HG03103 (cell line): Measurements from ENCODE around the gene HOXD10.

Experiments used
- ATAC-seq: cut with Tn5 transposase; IDR thresholded peaks from one replicate; pipeline ENCODE4 v1.9.1; 2021; ENCODE audit warnings: low read depth; ENCODE audit not compliant: unreplicated experiment

HOXD10 gene

DNA sequence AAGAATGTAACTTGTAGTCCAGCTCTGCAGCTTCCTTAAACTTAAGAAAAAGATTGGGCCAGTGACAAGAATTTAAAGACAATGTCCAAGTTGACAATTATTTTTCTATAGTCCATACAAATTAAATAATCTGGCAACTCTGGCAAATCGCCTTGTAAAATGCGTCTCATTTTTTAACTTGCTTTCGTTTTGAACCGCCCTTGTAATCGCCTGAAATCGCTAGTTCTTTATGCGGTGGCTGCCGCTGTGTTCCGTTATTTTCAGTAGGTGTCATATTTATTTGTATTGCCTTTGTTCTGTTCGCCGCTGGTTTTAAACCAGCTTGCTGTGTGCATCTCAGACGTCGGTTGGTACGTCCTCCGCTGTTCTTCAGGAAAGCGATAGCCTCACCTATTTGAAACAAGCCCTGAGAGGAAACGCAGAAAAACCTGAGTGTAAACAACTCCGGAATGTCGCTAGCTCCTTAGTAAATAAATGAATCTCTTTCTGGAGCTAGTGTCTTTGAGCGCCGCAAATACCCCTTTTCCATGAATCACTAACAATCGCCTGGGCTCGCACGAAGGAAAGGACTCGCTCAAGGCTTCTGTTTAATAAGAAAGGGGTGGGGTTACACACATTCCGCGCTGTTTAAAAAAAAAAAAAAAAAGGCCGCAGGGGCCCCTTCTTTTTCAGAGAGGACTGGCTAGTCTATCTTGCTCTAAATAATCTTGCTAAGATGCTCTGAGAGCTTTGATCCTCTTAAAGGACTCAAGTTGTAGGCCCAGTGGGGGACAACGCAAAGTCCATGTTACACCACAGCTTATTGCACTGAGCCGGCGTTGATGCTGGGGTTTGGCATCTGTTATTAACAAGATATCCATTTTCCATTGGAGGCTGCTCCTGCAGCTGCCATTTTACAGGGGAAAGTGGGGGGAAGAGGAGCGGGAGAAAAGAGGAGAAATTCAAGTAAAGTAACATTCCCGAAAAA is 15.9 kb downstream of the HOXD10 start:
- ATAC-seq: no peak

DNA sequence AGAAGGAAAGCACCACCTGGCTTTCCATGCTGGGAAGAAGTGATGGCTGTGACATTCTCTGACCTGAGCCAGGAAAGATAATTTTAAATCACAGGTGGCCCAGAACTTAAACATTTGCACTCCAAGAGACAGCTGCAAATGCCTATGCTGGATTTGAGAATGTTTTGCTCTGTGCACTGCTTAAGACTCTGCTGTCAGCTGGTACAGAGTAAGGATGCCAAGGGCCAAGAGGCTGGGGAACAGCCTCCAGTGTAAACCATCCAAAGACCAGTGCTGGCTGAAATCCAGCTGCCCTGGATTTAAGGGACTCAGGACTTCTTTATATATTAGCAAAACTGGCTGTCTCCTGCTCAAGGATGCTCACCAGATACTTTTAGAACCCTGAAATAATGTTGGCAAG is 16.8 kb downstream of the HOXD10 start:
- no peak for ATAC-seq

DNA sequence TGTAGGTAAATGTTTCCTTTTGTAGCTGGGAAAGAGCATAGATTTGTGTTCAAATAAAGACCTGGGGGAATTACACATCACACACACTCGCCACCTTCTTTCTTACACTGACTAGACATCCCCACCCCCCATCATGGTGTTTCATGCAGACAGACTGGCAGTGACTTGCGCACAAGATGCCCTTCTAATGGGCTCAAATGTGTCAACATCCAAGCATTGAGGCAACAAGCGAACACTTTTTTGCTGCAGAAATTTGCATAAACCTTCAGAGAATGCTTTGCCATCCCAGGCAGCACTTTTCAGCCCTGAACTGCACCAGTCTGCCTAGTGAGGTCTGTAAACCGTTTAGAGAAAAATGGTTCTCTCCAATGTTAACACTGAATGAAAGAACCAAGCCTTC is 17.5 kb downstream of the HOXD10 start:
- no peak for ATAC-seq

DNA sequence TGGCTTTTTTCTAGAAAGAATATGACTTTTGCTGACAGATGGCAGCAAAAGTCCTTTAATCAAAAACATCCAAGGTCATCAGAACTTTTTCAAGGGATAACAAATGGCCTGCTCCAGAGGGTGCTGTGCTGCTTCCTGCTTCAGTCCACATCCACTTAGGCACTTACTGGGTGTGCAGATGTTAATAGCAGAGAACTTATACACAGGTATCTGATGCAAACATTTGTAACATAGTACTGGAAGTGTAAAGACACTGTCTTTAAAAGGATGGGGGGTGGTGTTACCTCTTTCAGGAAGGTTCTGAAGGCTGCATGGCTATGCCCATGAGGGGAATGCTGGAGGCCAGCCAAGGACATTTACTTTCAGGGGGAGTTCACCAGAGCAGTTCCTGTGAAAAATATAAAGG is 18.5 kb downstream of the HOXD10 start:
- no peak for ATAC-seq

DNA sequence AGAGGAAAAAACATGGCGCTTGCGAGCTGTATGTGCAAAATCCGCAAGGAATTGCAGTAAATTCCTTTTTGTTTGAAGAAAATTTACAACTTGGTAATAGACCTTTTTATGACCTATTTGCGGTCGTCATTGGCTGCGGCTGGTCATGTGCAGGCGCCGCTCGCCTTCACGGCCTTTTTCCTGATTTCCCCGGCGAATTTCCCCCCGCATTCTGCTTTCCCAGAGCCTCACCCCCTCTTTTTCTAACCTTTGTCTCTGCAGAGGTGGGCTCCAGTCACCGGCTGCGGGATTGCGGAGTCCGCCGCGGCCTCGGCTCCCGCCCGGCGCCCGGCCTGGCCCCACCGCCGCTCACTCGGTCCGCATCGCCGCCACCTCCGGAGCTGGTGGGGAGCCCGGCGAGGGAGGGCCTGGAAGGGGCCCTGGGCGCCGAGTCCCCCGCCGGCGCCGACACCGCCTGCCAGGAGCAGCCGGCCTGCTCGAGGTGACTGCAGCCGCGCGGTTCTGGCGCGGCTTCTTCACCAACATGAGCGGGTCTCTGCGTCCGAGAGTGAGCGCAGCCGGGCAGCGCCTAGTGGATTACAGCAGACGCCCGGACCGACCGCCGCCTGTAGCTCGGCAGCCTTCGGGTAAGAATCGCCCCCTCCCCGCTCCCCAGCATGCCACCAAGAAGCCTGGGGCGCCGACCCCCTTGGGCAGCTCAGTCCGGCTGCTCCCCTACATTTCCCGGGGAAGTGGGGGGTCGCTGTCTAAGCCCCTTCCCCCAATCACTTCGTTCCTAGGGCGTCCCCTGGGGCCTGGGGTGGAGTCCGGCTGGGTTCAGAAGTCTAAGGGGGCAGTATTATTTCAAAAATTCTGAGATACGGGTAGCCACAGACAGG is 20.0 kb downstream of the HOXD10 start:
- ATAC-seq: no peak

DNA sequence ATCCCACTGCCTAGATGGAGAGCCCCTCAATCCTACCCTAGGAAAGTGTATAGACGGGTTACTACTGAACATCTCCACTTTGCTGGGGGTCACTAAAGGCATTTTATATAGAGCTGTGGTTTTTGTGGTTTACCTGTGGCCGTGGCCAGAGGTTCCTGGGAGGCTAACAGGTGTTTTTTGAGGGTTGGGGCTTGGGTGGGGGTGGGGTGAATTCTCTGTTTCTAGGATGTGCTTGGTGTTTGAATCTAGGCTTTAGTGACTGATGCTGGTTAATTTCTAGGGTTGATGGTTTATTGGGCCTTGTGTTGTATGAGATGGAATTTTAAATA is 20.6 kb downstream of the HOXD10 start:
- no peak for ATAC-seq

DNA sequence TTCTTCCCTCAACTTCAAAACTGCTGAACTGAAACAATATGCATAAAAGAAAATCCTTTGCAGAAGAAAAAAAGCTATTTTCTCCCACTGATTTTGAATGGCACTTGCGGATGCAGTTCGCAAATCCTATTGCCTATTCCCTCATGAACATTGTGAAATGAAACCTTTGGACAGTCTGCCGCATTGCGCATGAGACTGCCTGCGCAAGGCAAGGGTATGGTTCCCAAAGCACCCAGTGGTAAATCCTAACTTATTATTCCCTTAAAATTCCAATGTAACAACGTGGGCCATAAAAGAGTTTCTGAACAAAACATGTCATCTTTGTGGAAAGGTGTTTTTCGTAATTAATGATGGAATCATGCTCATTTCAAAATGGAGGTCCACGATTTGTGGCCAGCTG is 21.3 kb downstream of the HOXD10 start:
- ATAC-seq: no peak

DNA sequence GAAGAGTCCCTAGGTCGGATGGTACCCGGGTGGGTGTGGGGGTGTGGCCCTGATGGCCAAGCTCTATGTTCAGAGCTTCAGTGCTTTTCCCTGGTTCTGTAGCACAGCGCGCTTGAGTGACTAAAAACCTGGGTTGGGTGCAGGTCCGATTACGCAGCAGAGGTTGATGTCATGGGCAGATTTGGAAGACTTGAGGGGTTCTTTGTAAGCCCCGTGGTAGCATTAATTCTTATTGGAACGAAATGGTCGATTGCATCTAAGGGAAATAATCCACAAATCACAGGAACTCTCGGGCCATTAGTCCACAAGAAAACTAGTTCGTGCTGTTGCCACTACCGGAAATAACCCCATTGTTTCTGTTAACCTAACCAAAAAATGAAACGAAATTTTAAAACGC is 21.9 kb downstream of the HOXD10 start:
- ATAC-seq: no peak

DNA sequence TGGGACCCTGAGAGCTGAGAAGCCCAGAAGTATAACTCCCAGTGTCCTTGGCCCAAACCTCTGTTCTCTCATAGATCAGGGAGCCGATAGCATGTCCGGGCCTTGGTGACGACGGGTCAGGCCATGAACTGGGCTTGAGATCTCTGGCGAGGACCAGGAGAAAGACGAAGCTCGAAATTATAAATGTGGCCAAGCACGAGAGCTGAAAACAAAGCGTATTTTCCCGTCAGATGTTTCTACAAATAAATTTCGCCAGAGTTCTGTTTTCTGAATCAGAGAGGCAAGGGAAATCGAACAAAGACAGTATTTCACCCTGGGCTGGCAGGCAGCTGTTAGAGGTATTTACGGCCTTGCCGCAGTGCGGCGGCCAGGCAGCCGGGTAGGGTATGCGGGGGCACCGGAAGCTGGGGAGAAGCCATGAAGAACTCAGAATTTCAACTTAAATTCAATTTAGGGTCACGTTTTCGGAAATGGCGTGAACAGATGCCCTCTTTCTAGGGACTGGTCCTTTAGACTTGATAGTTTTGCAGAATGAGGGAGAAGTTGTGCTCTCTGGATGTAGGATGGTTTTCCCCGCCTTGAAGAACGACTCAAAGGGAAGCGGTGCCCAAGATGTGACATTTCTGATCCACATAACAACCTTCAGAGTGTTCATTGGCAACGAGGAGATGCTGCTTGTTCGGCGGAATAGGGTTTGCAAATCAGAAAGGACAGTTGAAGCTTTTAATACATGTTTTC is 22.5 kb downstream of the HOXD10 start:
- ATAC-seq: no peak

DNA sequence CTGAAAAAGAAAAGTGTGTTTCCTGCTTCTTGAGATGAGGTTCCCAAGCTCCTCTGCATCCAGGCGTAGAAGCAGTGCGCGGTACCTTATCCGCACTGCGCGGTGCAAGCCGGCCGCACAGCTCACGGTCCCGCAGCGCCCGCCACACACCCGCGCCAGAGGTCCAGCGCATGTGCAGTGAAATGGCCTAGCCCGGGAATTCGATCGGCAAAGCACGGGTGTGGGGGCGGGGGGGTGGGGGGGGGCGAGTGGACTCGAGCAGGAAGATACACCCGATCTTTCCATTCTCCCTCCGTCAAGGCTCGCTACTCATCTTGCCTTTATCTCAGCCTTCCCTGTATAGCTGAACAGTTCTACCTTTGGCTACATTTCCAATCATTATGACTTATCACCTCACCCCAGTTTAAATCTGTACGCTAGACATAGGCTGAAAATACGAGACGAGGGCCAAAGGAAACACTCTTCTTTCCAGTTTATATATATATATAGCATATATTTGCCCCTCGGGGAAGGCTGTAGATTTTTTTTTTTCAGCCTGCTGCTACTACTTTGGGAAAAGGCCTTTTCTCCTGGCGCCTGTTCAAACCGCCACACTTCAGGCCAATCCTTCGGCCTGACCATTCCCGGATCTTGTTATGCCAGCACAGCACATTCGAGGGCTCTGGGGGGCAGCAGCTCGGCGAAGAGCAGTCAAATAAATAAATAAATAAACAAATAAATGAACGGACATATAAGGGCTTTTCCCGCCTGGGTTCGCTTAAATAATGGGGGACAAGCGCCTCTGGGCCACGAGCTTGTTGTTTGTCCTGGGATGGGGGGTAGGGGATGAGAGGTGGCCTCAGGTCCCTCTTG is 23.3 kb downstream of the HOXD10 start:
- ATAC-seq: no peak

DNA sequence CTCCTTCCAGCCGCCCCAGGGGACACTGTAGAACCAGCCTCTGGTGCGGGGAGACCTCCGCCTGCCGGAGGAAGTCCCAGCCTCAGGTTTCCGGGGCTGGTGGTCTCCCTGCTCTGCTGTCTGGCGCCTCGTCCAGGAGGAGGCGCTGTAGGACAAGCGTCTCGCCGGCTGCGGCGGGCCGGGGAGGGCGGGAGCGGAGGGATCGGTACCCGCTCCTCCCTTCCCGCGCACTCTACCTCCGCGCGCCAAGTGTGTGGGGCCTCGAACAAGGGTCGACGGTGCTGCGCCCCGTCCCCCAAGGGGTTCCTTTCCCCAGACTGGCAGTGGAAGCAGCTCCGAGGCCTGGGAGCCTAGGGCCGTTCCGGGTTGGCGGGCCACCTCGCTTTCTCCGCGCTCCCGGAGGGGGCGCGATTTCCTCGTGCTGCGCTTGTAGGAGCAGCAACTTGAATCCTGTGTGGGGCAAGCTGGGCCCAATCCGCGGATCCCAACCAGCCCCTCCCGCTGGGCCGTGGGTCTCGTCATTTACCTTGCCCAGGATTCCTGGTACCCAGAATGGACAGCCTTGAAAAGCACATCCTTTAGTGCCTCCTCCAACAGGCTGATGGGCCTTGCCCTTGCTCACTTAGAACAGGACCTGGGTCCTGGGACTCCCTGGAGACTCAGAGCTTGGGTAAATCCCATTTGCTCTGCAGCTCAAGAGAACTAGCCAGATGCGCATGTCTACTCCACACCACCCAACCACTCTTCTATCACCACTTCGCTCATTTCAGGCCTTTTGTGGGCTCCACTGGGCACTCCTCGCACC is 24.1 kb downstream of the HOXD10 start:
- ATAC-seq: peak; percentile 91

DNA sequence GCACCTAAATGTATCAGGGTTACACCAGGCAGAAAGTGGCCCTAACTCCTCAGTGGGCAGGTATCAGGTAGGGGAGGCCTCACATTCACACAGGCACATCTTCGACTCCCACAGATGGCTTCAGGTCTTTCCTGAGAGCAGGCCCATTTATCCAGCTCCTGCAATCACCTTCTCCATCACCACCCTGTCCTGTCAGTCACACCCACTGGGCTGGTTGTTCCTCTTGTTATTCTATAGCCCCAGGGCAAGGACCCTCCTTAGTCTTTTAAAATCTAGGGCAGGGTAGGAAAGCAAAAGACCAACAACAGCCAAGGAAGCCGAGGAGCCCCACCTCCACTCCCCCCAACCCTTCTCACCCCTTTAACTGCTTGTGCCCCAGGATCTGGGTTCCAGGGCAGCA is 25.7 kb downstream of the HOXD10 start:
- no peak for ATAC-seq

DNA sequence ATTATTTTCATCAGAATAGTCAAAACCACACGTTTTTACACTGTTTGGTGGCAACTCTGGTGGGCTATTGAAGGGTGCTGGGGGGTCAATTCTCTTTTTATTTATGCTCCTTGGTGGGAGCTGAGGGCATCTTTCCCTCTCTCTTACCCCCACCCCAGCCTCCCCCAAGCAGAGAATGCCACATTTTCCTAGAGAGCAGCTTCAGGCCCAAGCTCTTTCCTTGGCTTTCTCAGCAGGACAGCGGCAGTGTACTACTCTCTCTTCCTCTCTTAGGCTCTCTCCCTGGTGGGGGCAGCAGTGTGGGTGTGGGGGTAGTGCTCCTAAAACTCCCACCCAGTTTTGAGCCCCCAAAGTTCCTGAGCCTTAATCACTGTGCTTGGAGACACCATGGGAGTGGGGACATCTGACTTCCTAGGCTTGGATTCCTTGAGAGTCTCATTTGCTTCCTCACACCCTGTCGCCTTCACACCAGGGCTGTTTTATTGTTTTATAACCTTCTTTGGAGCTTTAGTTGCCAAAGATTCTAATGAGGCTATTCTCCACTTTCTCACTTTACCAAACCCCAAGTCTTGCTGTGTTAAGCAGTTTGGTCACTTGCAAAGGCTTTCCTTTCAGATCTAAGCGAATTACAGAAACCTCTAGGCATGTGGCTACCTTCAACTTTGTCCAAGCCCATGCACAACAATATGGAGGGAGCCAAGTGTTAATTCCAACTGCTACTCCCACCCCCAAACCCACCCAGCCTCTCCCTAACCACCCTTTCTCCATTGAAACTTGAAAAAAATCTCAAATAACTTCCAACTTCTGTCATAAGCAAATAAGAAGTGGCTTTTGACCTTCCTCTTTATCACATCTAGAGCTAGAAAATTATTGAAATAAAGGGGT is 28.7 kb downstream of the HOXD10 start:
- no peak for ATAC-seq

DNA sequence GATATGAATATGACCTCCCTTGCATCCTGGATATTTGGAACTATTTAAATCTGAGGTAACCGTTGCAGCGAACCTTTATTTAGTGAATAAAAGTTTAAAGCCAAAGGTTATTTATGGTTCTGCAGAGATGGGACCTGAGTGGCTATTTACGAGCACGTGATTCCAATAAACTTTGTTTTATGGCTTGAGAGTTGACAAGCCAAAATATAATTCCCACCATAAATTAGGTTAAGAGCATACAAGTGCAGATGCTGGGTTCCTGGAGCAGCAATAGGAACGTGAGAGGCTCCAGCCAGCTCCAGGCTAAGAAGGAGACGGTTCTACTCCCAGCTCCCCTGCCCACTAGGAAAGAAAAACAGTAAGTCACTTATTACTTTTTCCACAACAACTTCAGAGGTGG is 29.5 kb downstream of the HOXD10 start:
- ATAC-seq: no peak

DNA sequence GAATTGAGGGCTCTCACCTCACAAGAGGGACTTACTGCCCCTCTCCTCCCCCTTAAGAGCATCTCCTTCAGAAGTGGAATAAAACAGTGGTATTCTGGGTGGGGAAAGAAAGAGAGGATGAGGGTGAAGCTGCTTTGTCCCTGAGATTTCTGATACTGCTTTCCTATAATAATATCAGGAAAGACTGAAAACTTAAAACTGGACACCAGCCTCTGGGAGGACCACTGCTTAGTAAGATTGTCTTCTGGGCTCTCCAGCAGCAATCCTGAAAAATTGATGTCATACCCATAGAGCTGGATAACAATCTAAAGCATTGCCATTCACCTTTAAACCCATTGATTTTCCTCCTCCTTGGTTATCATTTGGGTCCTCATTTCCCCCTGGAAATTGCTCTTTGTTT is 30.1 kb downstream of the HOXD10 start:
- ATAC-seq: no peak

DNA sequence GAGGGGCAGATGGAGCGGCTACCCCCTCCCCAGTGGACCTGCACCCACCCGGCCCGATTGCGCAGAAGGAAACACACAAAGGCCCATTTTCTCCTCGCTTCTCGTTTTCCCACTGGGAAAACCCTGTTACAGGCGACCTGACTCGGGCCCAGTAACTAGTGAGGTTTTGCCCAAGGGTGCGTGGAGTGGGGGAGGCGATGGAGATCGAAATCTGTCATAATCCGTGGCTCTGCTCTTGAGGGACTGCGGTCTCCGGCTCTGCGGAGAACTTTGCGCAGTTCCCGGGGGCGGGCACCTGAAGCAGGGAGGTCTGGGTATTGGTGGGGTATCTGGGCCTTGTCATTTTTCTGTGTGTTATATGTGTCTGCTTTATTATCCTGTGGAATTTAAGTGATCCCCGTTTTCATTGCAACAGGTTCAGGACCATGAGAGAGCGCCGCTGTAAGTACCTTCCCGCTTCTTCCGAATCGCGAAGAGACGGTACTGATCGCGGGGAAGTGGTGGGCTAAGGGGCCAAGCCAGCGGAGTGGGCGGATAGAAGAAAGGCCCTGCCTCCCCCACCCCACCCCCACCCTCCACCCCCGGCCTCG is 30.7 kb downstream of the HOXD10 start:
- no peak for ATAC-seq

DNA sequence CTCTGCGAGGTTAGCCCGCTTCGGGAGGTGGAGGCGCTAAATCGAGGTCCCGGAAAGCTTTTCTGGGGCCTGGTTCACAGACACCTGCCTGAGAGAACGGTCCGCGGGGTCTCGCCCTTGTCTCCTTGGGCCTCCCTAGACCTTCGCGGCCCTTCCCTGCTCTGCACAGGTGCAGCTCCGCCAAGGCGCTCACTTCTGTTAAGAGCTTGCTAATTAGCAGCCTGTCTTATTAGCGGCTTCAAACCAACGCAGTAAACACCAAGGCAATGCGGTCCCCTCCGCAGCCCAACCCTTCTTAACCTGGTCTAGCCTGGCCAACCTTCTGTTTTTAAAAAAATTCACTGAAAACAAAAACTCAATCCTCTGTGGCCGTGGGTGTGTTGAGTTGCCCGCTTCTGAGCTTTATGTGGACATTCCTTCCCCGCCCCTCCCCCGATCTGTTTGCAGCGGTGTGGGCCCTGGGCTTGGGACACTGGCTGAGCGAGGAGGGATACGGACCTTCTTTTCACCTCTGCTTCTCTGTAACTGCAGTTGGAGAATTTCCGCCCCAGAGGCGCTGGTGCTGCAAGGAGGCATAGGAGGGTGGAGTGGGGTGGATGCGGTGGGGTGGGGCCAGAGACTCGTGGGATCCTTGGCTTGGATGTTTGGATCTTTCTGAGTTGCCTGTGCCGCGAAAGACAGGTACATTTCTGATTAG is 31.4 kb downstream of the HOXD10 start:
- ATAC-seq: no peak
